Epithelial cell of esophagus (primary cell): Measurements from ENCODE around the gene TPRG1.

Source experiments
- DNase-seq: peaks from one replicate; pipeline ENCODE4 v3.0.0; 2010; ENCODE audit warnings: low read depth
- H3K4me3 ChIP-seq: 2 replicates; pipeline ENCODE4 v1.5.1; 2011; ENCODE audit warnings: mild to moderate bottlenecking, low read length, control low read depth
- CTCF ChIP-seq: IDR thresholded peaks from 2 replicates; pipeline ENCODE4 v1.5.1; 2011; ENCODE audit warnings: low read depth, mild to moderate bottlenecking, low read length, control low read depth, inconsistent platforms; ENCODE audit not compliant: insufficient read depth; ENCODE audit errors: missing control alignments

The TPRG1 gene

GRCh38 chr3:189133768-189134167 lies 38.0 kb upstream of the TPRG1 start:
- DNase-seq = no peak
- TF ChIP-seq CTCF = no peak
- no peak overlapping the region for H3K4me3 ChIP-seq

- H3K4me3 ChIP-seq = no peak overlapping the region
- no peak for DNase-seq
- TF ChIP-seq CTCF = no peak
These were observed 34.4 kb upstream of the TPRG1 start for GRCh38 chr3:189137416-189137815.

- DNase-seq = no peak
- TF ChIP-seq CTCF = no peak
- no peak overlapping the region for H3K4me3 ChIP-seq
These were observed 32.7 kb upstream of the TPRG1 start for GRCh38 chr3:189138901-189139610.

GRCh38 chr3:189139611-189139940 lies 32.2 kb upstream of the TPRG1 start:
- TF ChIP-seq CTCF = no peak
- no peak for DNase-seq
- no peak overlapping the region for H3K4me3 ChIP-seq

GRCh38 chr3:189142527-189142926 lies 29.2 kb upstream of the TPRG1 start:
- DNase-seq = peak; percentile 62
- H3K4me3 ChIP-seq = no peak overlapping the region
- no peak for TF ChIP-seq CTCF

GRCh38 chr3:189143321-189143720 lies 28.4 kb upstream of the TPRG1 start:
- TF ChIP-seq CTCF = no peak
- no peak for DNase-seq
- no peak overlapping the region for H3K4me3 ChIP-seq

- H3K4me3 ChIP-seq = no peak overlapping the region
- no peak for TF ChIP-seq CTCF
- no peak for DNase-seq
These were observed 28.0 kb upstream of the TPRG1 start for GRCh38 chr3:189143771-189144170.
